GM10266 (cell line): ENCODE data around the gene CD209.
"Not testable (repeated sequence)": the region's sequence is repeated elsewhere in the genome, so short reads cannot be mapped to it uniquely, and the experiment has no call there.

Source experiments
- DNase-seq: peaks from one replicate; pipeline ENCODE4 v3.0.0; 2012; ENCODE audit errors: extremely low spot score
- TF ChIP-seq, protein P1 (sequence below): IDR thresholded peaks from 2 replicates; pipeline ENCODE4 v1.5.1; 2012; ENCODE audit warnings: mild to moderate bottlenecking, low read depth; ENCODE audit not compliant: control insufficient read depth, insufficient read depth; ENCODE audit errors: missing control alignments

Gene CD209

DNA sequence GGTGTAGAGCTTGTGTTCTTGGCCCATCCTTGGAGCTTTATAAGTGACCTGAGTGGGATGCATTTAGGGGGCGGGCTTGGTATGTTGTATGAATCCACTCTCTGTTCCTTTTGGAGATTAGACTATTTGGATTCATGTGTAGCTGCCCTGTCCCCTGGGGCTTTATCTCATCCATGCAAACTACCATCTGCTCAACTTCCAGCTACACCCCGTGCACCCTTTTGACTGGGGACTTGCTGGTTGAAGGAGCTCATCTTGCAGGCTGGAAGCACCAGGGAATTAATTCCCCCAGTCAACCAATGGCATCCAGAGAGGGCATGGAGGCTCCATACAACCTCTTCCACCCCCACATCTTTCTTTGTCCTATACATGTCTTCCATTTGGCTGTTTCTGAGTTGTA is 21.8 kb upstream of the CD209 start:
- TF ChIP-seq, protein P1, sequence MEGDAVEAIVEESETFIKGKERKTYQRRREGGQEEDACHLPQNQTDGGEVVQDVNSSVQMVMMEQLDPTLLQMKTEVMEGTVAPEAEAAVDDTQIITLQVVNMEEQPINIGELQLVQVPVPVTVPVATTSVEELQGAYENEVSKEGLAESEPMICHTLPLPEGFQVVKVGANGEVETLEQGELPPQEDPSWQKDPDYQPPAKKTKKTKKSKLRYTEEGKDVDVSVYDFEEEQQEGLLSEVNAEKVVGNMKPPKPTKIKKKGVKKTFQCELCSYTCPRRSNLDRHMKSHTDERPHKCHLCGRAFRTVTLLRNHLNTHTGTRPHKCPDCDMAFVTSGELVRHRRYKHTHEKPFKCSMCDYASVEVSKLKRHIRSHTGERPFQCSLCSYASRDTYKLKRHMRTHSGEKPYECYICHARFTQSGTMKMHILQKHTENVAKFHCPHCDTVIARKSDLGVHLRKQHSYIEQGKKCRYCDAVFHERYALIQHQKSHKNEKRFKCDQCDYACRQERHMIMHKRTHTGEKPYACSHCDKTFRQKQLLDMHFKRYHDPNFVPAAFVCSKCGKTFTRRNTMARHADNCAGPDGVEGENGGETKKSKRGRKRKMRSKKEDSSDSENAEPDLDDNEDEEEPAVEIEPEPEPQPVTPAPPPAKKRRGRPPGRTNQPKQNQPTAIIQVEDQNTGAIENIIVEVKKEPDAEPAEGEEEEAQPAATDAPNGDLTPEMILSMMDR: no peak

DNA sequence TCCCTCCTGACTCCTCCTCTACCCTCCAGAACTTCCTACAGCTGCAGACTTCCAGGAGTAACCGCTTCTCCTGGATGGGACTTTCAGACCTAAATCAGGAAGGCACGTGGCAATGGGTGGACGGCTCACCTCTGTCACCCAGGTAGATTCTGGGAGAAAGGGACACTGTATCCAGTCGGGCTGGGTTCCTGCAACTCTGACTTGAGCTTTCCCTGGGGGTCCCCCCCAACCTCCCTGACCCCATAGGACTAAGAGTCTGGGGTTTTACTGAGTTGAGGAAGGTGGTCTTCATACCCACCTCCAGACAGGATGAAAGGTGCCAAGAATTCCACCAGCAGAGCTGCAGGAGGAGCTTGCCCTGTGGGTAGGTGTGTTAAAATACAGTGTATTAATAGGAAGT is 20.2 kb upstream of the CD209 start:
- TF ChIP-seq, protein P1: no peak
- DNase-seq: no peak

More for the DNA sequence above, 21.8 kb upstream of the CD209 start:
- no peak for DNase-seq

DNA sequence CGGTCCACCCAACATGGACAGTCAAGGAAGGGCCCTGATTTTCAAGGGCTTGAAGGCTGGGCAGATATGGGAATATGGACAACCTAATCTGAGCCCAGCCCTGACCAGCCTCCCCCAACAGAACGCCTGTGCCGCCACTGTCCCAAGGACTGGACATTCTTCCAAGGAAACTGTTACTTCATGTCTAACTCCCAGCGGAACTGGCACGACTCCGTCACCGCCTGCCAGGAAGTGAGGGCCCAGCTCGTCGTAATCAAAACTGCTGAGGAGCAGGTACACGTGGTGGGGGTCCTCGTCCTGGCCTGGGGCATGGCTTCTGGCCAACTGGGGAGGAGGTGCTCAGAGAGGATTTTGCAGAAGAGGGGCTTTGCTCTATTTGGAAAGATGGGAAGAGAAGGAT is 19.2 kb upstream of the CD209 start:
- TF ChIP-seq, protein P1: no peak
- DNase-seq: no peak

DNA sequence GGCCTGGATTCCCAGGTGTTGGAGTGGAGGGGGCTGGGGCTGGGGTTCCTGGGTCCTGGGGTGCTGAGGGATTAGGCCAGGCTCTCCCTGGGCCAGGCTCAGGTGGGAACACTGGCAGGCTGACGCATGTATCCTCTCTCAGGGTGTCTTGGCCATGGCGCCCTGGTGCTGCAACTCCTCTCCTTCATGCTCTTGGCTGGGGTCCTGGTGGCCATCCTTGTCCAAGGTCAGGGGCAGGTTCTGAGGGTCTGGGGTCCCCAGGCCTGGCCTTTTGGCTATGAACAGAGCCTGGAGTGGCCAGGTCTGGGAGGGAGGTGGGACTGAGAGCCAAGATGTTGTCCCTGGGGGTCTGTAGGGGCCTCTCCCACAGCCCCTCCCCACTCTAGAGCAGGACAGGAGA is 17.7 kb upstream of the CD209 start:
- not testable (repeated sequence) for DNase-seq

DNA sequence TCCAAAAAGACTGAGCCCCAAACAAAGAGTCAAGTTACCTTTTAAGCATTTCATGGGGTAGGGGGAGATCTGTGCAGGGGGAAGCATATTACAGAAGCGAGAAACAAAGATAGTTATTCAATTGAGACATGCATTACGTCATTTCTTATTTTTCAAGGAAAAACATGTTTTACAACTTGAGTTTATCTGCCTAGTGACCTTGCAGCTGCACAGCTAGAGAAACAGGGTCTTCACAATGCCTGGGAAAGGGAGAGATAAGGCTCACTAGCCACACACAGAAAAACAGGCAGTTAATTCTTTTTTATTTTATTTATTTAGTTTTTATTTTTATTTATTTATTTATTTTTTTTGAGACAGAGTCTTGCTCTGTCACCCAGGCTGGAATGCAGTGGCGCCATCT is 16.8 kb upstream of the CD209 start:
- DNase-seq: not testable (repeated sequence)

DNA sequence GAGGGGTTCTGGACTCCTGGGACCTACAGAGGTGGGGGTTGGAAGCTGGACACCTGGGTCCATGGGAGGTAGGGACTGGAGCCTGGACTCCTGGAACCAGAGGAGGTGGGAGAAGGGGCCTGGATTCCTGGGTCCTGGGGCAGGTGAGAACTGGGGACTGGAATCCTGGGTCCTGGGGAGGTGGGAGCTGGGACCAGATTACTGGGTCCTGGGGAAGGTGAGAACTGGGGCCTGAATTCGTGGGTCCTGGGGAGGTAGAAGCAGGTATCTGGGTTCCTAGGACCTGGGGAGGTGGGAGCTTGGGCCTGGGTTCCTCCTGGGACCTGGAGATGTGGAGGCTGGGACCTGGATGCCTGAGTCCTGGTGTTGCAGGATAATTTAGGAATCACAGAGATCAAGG is 16.4 kb upstream of the CD209 start:
- TF ChIP-seq, protein P1: no peak

DNA sequence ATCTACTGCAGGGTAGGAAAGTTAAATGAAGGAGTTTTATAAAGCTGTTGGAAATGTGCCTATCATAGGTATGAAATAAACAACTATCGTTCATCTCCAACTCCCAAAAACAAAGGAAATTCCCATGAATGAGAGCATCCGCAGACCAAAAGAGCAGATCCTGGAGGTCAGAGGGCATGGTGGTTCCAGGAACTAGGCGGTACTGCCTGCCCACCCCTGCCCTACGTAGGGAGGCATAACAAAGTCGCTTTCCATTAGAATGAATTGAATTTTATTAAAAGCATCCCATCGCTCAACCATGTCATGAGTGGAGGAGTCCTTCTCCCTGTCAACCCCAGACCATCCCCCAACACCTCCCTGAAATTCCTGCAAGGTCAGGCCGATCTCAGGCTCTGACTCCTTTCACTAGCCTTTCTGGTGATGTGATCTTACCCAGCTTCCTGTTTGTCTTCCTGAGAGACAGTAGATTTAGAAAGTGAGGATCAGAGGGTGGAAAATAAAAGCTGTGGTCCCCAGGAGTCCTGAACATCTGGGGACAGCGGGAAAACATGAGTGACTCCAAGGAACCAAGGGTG is 15.5 kb upstream of the CD209 start, which contains the start of gene CLEC4M:
CLEC4M (plus strand) TSS at position 525 of the 575 bp plus-strand sequence; CDS start at position 549, 24 bp downstream.
- TF ChIP-seq, protein P1: no peak
- no peak for DNase-seq

More for the DNA sequence above, 16.4 kb upstream of the CD209 start:
- DNase-seq: no peak

DNA sequence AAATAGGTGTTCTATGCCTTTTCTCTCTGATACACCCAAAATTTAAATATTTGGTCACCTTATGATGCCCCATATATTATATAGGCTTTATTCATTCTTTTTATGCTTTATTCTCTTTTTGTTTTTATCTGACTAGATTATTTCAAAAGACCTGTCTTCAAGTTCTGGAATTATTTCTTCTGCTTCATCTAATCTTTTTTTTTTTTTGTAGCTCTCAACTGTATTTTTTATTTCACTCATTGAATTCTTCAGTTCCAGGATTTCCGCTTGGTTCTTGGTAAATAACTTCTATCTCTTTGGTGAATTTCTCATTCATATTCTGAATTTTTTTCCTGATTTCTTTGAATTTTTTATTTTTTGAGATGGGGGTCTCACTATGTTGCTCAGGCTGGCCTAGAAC is 11.8 kb upstream of the CD209 start:
- TF ChIP-seq, protein P1: no peak

More for the DNA sequence above, 11.8 kb upstream of the CD209 start:
- no peak for DNase-seq
